ENCODE data around the gene OR7C1.

The OR7C1 gene

GRCh38 chr19:14764401-14764800 lies 70.6 kb downstream of the OR7C1 start:
- FAIRE-seq = no peak

DNA sequence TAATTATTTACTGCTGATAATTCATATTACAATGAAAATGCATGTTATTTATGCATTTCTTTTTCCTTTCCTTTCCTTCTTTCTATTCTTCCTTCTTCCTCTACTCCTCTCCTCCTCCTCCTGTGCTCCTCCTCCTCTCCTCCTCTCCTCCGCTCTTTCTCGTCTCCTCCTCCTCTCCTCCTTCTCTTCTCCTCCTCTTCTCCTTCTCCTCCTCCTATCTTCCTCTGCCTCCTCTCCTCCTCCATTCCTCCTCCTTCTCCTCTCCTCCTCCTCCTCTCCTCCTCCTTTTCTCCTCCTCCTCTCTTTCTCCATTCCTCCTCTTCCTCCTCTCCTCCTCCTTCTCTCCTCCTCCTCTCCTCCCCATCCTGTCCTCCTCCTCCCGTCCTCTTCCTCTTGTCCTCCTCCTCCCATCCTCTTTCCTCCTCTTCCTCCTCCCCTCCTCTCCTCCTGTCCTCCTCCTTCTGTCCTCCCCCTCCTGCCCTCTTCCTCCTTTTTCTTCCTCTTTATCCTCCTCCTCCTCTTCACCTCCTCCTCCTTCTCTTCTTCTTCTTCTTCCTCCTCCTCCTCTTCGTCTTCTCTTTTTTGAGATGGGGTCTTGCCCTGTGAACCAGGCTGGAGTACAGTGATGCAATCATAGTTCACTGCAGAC lies 71.4 kb downstream of the OR7C1 start:
- no peak for FAIRE-seq

- FAIRE-seq = no peak
Measured at GRCh38 chr19:14762111-14762510, 72.9 kb downstream of the OR7C1 start.

- no peak for FAIRE-seq
Measured at GRCh38 chr19:14761607-14762006, 73.4 kb downstream of the OR7C1 start.

GRCh38 chr19:14758816-14759215 lies 76.2 kb downstream of the OR7C1 start:
- FAIRE-seq = no peak

GRCh38 chr19:14748601-14749000 lies 86.4 kb downstream of the OR7C1 start:
- no peak for FAIRE-seq

Measured in TTC549 (cell line).